NCI-H2227 (cell line): Measurements from ENCODE around the gene RYR2.
"Not testable (repeated sequence)": the region's sequence is repeated elsewhere in the genome, so short reads cannot be mapped to it uniquely, and the experiment has no call there.

Source experiments
- DNase-seq: peaks from one replicate; lab custom pipeline; 2025; ENCODE audit not compliant: unreplicated experiment; lab: John Stamatoyannopoulos, UW

The RYR2 gene

GRCh38 chr1:237834048-237834447 lies 792.1 kb downstream of the RYR2 start:
- DNase-seq, result no peak

- no peak for DNase-seq
These were observed 792.5 kb downstream of the RYR2 start for GRCh38 chr1:237834461-237834860.

- DNase-seq, result no peak
These were observed 796.3 kb downstream of the RYR2 start for GRCh38 chr1:237838320-237838719.

GRCh38 chr1:237838904-237839534 lies 797.0 kb downstream of the RYR2 start:
- no peak for DNase-seq

- no peak for DNase-seq
These were observed 799.5 kb downstream of the RYR2 start for GRCh38 chr1:237841485-237841884.

GRCh38 chr1:237843516-237843915 lies 801.5 kb downstream of the RYR2 start:
- DNase-seq, result not testable (repeated sequence)

- DNase-seq, result no peak
These were observed 809.3 kb downstream of the RYR2 start for GRCh38 chr1:237851210-237851845.

- no peak for DNase-seq
These were observed 810.4 kb downstream of the RYR2 start for GRCh38 chr1:237852342-237852741.

- no peak for DNase-seq
These were observed 815.5 kb downstream of the RYR2 start for GRCh38 chr1:237857455-237857854.

- DNase-seq, result no peak
These were observed 817.0 kb downstream of the RYR2 start for GRCh38 chr1:237858992-237859391.

GRCh38 chr1:237861944-237862343 lies 820.0 kb downstream of the RYR2 start:
- no peak for DNase-seq

GRCh38 chr1:237863234-237863633 lies 821.2 kb downstream of the RYR2 start:
- no peak for DNase-seq

GRCh38 chr1:237864338-237865244 lies 822.6 kb downstream of the RYR2 start:
- no peak for DNase-seq

- no peak for DNase-seq
These were observed 825.5 kb downstream of the RYR2 start for GRCh38 chr1:237867380-237867888.

GRCh38 chr1:237868817-237869600 lies 827.0 kb downstream of the RYR2 start:
- no peak for DNase-seq

- no peak for DNase-seq
These were observed 831.7 kb downstream of the RYR2 start for GRCh38 chr1:237873487-237874211.

- no peak for DNase-seq
These were observed 833.3 kb downstream of the RYR2 start for GRCh38 chr1:237875291-237875690.

- no peak for DNase-seq
These were observed 835.6 kb downstream of the RYR2 start for GRCh38 chr1:237877631-237878030.

GRCh38 chr1:237878406-237878805 lies 836.4 kb downstream of the RYR2 start:
- DNase-seq, result no peak

GRCh38 chr1:237879195-237879594 lies 837.2 kb downstream of the RYR2 start:
- DNase-seq, result no peak
